ENCODE measurements around the gene ITGAV. TPM values are rescaled to one million over a fixed set of nuclear protein-coding genes. Genes with fewer than 3 reads are reported as not detected.

Gene ITGAV
- total RNA-seq, 1 donor from 2014 or later, result 72.8 TPM

GRCh38 chr2:186554429-186554828 is 35.4 kb upstream of the ITGAV start:
- no peak overlapping the region for H3K4me3 ChIP-seq
- no peaks in the 10 kb centered on the region for H3K4me1 Mint-ChIP-seq
- no peaks in the 10 kb centered on the region for H3K27me3 Mint-ChIP-seq (ENCODE audit: insufficient read depth, low read depth)
- no peak overlapping the region for H3K9ac ChIP-seq
- no peak overlapping the region for H3K4me3 Mint-ChIP-seq
- TF ChIP-seq CTCF (IDR thresholded peaks at IDR 0.05), result no peak
- TF ChIP-seq EZH2 (IDR thresholded peaks at IDR 0.05), result no peak
- no peak for TF ChIP-seq EZH2phosphoT487 (IDR thresholded peaks at IDR 0.05)
- H3K36me3 ChIP-seq, result no peaks in the 10 kb centered on the region
- H3K9me3 ChIP-seq (ENCODE audit: low read depth), result no peaks in the 10 kb centered on the region
- H3K9me3 Mint-ChIP-seq, result no peaks in the 10 kb centered on the region
- DNase-seq (ENCODE audit: low spot score), result no peak
- no peak overlapping the region for H3K4me2 ChIP-seq
- no peak overlapping the region for H2AFZ ChIP-seq (replicated peaks)
- no peak overlapping the region for H3K27ac Mint-ChIP-seq
- H3K79me2 ChIP-seq (ENCODE audit: low read depth), result no peaks in the 10 kb centered on the region
- no peaks in the 10 kb centered on the region for H3K36me3 Mint-ChIP-seq
- no peak overlapping the region for H3K27ac ChIP-seq
- H3K4me1 ChIP-seq, result no peaks in the 10 kb centered on the region
- H3K27me3 ChIP-seq, result no peaks in the 10 kb centered on the region
- H4K20me1 ChIP-seq (ENCODE audit: low read depth), result no peaks in the 10 kb centered on the region
- no peaks in the 10 kb centered on the region for H3F3A ChIP-seq (ENCODE audit: low read depth)

- Mint-ChIP-seq H3K36me3 (no peaks in the 10 kb centered on the region), H3K4me1 (no peaks in the 10 kb centered on the region), H3K27me3 (ENCODE audit: insufficient read depth, low read depth) (no peaks in the 10 kb centered on the region), H3K27ac (no peak overlapping the region), H3K4me3 (no peak overlapping the region), H3K9me3 (no peaks in the 10 kb centered on the region)
- H3K27ac ChIP-seq, result no peak overlapping the region
- TF ChIP-seq EZH2phosphoT487 (IDR thresholded peaks at IDR 0.05) (no peak), EZH2 (IDR thresholded peaks at IDR 0.05) (no peak), CTCF (IDR thresholded peaks at IDR 0.05) (no peak)
- no peaks in the 10 kb centered on the region for H3F3A ChIP-seq (ENCODE audit: low read depth)
- no peak overlapping the region for H3K9ac ChIP-seq
- H2AFZ ChIP-seq (replicated peaks), result no peak overlapping the region
- H3K27me3 ChIP-seq, result no peaks in the 10 kb centered on the region
- H3K4me1 ChIP-seq, result no peaks in the 10 kb centered on the region
- H3K79me2 ChIP-seq (ENCODE audit: low read depth), result no peaks in the 10 kb centered on the region
- H3K36me3 ChIP-seq, result no peaks in the 10 kb centered on the region
- H3K4me2 ChIP-seq, result no peak overlapping the region
- DNase-seq (ENCODE audit: low spot score), result no peak
- H4K20me1 ChIP-seq (ENCODE audit: low read depth), result no peaks in the 10 kb centered on the region
- no peaks in the 10 kb centered on the region for H3K9me3 ChIP-seq (ENCODE audit: low read depth)
- H3K4me3 ChIP-seq, result no peak overlapping the region
These were observed 34.8 kb upstream of the ITGAV start for GRCh38 chr2:186554850-186555671.

DNA sequence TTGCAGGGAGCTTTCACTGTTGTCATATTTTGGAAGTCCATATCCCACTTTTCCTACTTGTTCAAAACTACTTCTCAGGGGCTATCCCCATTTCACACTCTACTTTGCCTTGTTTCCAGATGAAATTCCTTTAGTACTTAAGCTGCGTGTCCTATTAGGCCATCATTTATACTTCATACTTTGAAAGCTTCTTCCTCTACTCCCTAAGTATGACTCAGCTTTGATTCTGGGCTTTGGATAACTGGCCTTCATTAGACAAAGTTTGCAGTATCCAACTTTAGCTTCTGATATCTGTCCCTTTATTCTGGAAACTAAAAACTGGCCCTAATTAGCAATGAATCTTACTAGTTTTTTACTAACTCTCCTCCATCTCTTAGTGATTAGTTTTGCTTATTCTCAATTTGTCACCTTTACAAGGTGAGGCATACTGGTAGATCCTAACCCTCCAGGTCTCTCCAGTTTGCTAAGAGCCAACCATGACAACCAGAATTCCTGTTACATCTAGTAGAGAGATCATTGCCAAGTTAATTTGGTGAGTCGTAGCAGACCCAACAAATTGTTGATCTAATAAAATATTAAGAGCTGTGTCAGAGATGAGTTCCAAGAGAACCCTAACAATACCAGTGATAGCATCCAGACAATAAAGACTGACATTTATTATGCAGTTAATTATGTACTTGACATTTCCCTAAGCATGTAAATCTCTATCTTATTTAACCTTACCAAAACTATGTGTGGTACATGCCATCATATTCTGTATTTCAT is 31.2 kb upstream of the ITGAV start:
- peaks cover 5% of the 10 kb centered on the region for H3K9me3 Mint-ChIP-seq
- no peak overlapping the region for H3K4me3 Mint-ChIP-seq
- DNase-seq (ENCODE audit: low spot score), result no peak
- Histone ChIP-seq H3K4me2 (no peak overlapping the region), H3K9ac (no peak overlapping the region), H3K4me3 (no peak overlapping the region), H3K79me2 (ENCODE audit: low read depth) (no peaks in the 10 kb centered on the region), H3K27me3 (no peaks in the 10 kb centered on the region), H3F3A (ENCODE audit: low read depth) (no peaks in the 10 kb centered on the region), H4K20me1 (ENCODE audit: low read depth) (no peaks in the 10 kb centered on the region), H3K27ac (no peak overlapping the region), H3K9me3 (ENCODE audit: low read depth) (no peaks in the 10 kb centered on the region), H3K36me3 (no peaks in the 10 kb centered on the region), H2AFZ (replicated peaks) (no peak overlapping the region), H3K4me1 (no peaks in the 10 kb centered on the region)
- no peaks in the 10 kb centered on the region for H3K27me3 Mint-ChIP-seq (ENCODE audit: insufficient read depth, low read depth)
- H3K27ac Mint-ChIP-seq, result no peak overlapping the region
- peaks cover 5% of the 10 kb centered on the region for H3K36me3 Mint-ChIP-seq
- TF ChIP-seq EZH2phosphoT487 (IDR thresholded peaks at IDR 0.05) (no peak), CTCF (IDR thresholded peaks at IDR 0.05) (no peak), EZH2 (IDR thresholded peaks at IDR 0.05) (no peak)
- H3K4me1 Mint-ChIP-seq, result no peaks in the 10 kb centered on the region
